ENCODE results near the gene RPL36.

RPL36 gene

DNA sequence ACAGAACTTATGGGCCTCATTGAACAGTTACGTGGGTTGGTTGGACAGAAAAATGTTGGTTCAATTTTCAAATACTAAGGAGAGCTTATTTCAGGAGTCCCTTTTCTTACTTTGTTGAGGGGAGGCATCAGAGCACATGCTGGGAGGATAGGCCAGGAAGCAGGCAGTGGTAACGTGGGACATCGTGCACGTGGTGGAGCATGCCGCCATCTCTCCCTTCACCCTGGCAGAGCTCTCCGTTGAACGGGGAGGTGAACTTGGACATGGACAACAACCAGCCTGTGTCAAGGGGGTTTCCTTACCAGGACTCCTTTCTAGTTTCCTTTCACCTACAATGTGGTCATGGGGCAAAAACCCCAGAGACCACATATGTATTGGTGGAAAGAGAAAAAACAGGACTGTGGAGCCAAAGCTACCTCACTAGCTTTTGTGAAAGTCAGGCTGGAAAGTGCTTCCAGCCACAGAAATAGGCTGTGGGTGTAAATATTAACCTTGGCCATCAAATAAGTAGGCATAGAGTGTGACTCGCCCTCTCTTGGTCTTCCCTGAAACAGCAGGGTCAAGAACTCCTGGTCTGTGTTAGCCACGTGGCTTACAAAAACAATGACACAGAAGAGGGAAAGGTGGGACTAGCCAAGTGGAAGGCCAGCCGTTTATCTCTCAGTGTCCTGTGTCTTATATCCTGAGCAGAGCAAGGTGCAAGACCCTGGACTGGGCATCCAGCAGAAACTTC lies 24.1 kb upstream of the RPL36 start:
- Mint-ChIP-seq H3K4me3 (no peak overlapping the region), H3K36me3 (ENCODE audit: low read depth) (peaks cover 52% of the 10 kb centered on the region), H3K4me1 (ENCODE audit: low read depth) (peaks cover 6% of the 10 kb centered on the region), H3K27ac (no peak overlapping the region), H3K9me3 (no peaks in the 10 kb centered on the region), H3K27me3 (ENCODE audit: low read depth) (no peaks in the 10 kb centered on the region)

DNA sequence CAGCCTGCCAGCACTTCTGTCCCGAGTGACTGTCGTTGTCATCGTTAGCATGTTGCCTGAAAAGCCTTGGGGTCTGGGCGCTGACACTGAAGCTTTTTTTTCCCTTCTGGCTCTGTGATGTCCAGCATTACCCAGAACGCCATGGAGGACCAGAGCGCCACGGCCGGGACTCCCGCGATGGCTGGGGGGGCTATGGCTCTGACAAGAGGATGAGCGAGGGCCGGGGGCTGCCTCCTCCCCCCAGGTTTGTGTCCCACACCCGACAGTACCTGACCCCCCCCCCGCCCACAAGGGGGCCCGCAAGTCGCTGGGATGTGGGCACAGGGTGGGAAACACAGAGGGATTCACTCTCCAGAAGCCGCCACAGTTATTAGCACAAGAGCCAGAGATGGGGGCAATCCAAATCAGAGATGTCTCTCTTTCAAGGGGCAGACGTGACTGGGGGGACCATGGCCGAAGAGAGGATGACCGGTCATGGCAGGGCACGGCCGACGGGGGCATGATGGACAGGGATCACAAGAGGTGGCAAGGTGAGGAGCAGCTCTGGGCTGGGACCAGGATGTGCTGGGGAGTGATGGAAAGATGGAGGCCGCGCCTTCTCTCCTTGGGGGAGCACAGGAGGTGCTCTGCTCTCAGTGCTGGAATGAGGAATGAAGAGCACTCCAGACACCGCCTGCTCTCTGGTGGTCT lies 23.0 kb upstream of the RPL36 start:
- H3K9me3 Mint-ChIP-seq: no peaks in the 10 kb centered on the region
- H3K4me1 Mint-ChIP-seq (ENCODE audit: low read depth): peaks cover 6% of the 10 kb centered on the region
- H3K4me3 Mint-ChIP-seq: no peak overlapping the region
- peaks cover 51% of the 10 kb centered on the region for H3K36me3 Mint-ChIP-seq (ENCODE audit: low read depth)
- H3K27me3 Mint-ChIP-seq (ENCODE audit: low read depth): no peaks in the 10 kb centered on the region
- no peak overlapping the region for H3K27ac Mint-ChIP-seq

GRCh38 chr19:5667751-5668271 lies 22.3 kb upstream of the RPL36 start:
- peaks cover 6% of the 10 kb centered on the region for H3K4me1 Mint-ChIP-seq (ENCODE audit: low read depth)
- no peaks in the 10 kb centered on the region for H3K27me3 Mint-ChIP-seq (ENCODE audit: low read depth)
- H3K27ac Mint-ChIP-seq: no peak overlapping the region
- peaks cover 52% of the 10 kb centered on the region for H3K36me3 Mint-ChIP-seq (ENCODE audit: low read depth)
- no peak overlapping the region for H3K4me3 Mint-ChIP-seq
- H3K9me3 Mint-ChIP-seq: no peaks in the 10 kb centered on the region

- Mint-ChIP-seq H3K36me3 (ENCODE audit: low read depth) (peaks cover 55% of the 10 kb centered on the region), H3K27me3 (ENCODE audit: low read depth) (no peaks in the 10 kb centered on the region), H3K4me3 (no peak overlapping the region), H3K27ac (no peak overlapping the region), H3K4me1 (ENCODE audit: low read depth) (peaks cover 6% of the 10 kb centered on the region), H3K9me3 (no peaks in the 10 kb centered on the region)
Observed at GRCh38 chr19:5669212-5669611, 20.9 kb upstream of the RPL36 start.

DNA sequence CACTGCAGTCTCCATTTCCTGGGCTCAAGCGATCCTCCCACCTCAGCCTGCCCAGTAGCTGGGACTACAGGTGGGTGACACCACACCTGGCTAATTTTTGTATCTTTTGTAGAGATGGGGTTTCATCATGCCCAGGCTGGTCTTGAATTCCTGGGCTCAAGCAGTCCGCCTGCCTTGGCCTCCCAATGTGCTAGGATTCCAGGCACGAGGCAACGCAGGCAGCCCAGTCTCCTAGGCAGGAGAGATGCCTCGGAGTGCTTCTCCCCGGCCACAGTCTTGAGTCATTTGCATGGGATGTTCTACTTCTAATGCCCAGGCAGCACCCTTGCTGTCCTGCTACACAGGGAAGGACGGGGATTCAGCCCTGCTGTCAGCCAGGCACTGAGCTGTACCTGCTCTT lies 18.5 kb upstream of the RPL36 start:
- H3K36me3 Mint-ChIP-seq (ENCODE audit: low read depth): peaks cover 34% of the 10 kb centered on the region
- H3K27ac Mint-ChIP-seq: no peak overlapping the region
- H3K4me3 Mint-ChIP-seq: no peak overlapping the region
- H3K27me3 Mint-ChIP-seq (ENCODE audit: low read depth): no peaks in the 10 kb centered on the region
- H3K9me3 Mint-ChIP-seq: no peaks in the 10 kb centered on the region
- peaks cover 1% of the 10 kb centered on the region for H3K4me1 Mint-ChIP-seq (ENCODE audit: low read depth)

GRCh38 chr19:5672708-5673459 lies 17.2 kb upstream of the RPL36 start:
- H3K27ac Mint-ChIP-seq: no peak overlapping the region

GRCh38 chr19:5673752-5674151 lies 16.3 kb upstream of the RPL36 start:
- H3K4me3 Mint-ChIP-seq: no peak overlapping the region
- H3K27me3 Mint-ChIP-seq (ENCODE audit: low read depth): no peaks in the 10 kb centered on the region
- H3K36me3 Mint-ChIP-seq (ENCODE audit: low read depth): peaks cover 23% of the 10 kb centered on the region
- H3K9me3 Mint-ChIP-seq: no peaks in the 10 kb centered on the region
- H3K27ac Mint-ChIP-seq: no peak overlapping the region
- peaks cover 1% of the 10 kb centered on the region for H3K4me1 Mint-ChIP-seq (ENCODE audit: low read depth)

More at GRCh38 chr19:5672708-5673459, 17.2 kb upstream of the RPL36 start:
- Mint-ChIP-seq H3K4me1 (ENCODE audit: low read depth) (peaks cover 1% of the 10 kb centered on the region), H3K27me3 (ENCODE audit: low read depth) (no peaks in the 10 kb centered on the region), H3K36me3 (ENCODE audit: low read depth) (peaks cover 24% of the 10 kb centered on the region), H3K9me3 (no peaks in the 10 kb centered on the region), H3K4me3 (no peak overlapping the region)

- Mint-ChIP-seq H3K36me3 (ENCODE audit: low read depth) (peaks cover 17% of the 10 kb centered on the region), H3K4me1 (ENCODE audit: low read depth) (peaks cover 6% of the 10 kb centered on the region), H3K9me3 (no peaks in the 10 kb centered on the region), H3K27me3 (ENCODE audit: low read depth) (no peaks in the 10 kb centered on the region), H3K4me3 (no peak overlapping the region), H3K27ac (no peak overlapping the region)
Observed at GRCh38 chr19:5674714-5675113, 15.4 kb upstream of the RPL36 start.

DNA sequence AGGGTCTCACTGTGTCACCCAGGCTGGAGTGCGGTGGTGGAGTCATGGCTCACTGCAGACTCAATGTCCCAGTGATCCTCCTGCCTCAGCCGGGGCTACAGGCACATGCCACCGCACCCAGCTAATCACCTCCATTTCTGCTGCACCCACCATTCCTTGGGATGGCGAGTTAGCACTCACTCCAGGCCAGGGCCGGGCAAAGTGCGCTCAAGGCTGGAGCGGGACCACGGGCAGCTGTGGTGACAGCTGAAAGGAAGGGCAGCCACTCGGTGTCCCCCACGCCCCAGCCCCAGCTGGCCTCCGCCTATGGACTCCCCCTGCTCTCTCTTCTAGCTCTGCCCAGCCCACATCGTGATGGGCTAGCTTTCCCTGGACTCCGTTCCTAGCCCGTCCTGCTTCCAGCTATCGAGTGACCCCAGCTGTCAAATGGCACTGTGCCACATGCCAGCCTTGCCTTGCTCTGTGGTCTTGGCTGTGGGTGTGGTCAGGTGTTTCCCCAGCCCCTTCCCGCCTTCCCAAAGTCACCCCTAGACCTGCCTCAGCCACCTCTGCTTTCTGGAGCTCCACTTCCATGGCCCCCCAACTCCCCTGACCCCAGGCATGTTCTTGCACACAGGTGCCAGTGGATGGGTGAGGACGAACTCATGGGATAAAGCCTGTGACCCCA lies 13.9 kb upstream of the RPL36 start:
- Mint-ChIP-seq H3K27ac (no peak overlapping the region), H3K4me3 (no peak overlapping the region), H3K9me3 (no peaks in the 10 kb centered on the region), H3K36me3 (ENCODE audit: low read depth) (peaks cover 13% of the 10 kb centered on the region), H3K4me1 (ENCODE audit: low read depth) (peaks cover 8% of the 10 kb centered on the region), H3K27me3 (ENCODE audit: low read depth) (no peaks in the 10 kb centered on the region)

DNA sequence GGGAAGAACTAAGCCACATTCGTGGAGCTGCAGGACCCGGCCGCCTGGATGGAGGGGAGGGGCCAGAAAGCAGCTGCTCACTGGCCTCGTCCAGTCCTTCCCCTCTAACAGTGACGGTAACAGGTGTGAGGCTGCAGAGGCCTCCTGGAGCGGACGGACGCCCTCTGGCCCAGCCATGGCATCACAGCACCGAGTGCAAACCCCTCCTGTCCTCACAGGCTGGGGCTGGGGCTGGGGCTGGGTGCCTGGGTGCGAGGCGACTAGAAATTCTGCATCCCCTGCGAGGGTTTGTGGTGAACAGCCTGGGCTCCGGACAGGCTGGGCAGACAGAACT lies 13.4 kb upstream of the RPL36 start:
- peaks cover 13% of the 10 kb centered on the region for H3K36me3 Mint-ChIP-seq (ENCODE audit: low read depth)
- peaks cover 4% of the 10 kb centered on the region for H3K27me3 Mint-ChIP-seq (ENCODE audit: low read depth)
- peaks cover 12% of the 10 kb centered on the region for H3K4me1 Mint-ChIP-seq (ENCODE audit: low read depth)
- H3K27ac Mint-ChIP-seq: no peak overlapping the region
- no peaks in the 10 kb centered on the region for H3K9me3 Mint-ChIP-seq
- H3K4me3 Mint-ChIP-seq: no peak overlapping the region

- Mint-ChIP-seq H3K27ac (no peak overlapping the region), H3K4me3 (no peak overlapping the region), H3K4me1 (ENCODE audit: low read depth) (peaks cover 16% of the 10 kb centered on the region), H3K27me3 (ENCODE audit: low read depth) (peaks cover 8% of the 10 kb centered on the region), H3K36me3 (ENCODE audit: low read depth) (peaks cover 11% of the 10 kb centered on the region), H3K9me3 (no peaks in the 10 kb centered on the region)
Observed at GRCh38 chr19:5677136-5677535, 13.0 kb upstream of the RPL36 start.

DNA sequence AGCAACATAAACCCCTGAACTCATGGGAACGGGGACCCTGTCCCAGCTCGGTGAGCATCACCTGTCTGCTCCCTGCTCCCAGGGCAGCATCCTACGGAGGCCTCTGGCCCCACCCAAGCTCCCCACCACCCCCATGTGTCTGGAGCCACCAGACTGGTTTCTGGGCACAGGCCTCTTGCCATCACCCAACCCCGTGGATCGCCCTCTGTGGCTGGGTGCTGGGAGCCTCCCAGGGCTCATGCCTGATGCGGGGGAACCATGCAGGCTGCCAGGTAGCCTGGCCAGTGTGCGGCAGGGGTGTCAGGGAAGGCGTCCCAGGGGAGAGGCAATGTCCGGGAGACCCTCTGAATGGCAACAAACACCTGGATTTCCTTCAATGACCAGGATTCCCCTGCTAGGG lies 12.5 kb upstream of the RPL36 start:
- Mint-ChIP-seq H3K36me3 (ENCODE audit: low read depth) (peaks cover 11% of the 10 kb centered on the region), H3K9me3 (no peaks in the 10 kb centered on the region), H3K4me1 (ENCODE audit: low read depth) (peaks cover 17% of the 10 kb centered on the region), H3K4me3 (no peak overlapping the region), H3K27me3 (ENCODE audit: low read depth) (peaks cover 11% of the 10 kb centered on the region), H3K27ac (no peak overlapping the region)

DNA sequence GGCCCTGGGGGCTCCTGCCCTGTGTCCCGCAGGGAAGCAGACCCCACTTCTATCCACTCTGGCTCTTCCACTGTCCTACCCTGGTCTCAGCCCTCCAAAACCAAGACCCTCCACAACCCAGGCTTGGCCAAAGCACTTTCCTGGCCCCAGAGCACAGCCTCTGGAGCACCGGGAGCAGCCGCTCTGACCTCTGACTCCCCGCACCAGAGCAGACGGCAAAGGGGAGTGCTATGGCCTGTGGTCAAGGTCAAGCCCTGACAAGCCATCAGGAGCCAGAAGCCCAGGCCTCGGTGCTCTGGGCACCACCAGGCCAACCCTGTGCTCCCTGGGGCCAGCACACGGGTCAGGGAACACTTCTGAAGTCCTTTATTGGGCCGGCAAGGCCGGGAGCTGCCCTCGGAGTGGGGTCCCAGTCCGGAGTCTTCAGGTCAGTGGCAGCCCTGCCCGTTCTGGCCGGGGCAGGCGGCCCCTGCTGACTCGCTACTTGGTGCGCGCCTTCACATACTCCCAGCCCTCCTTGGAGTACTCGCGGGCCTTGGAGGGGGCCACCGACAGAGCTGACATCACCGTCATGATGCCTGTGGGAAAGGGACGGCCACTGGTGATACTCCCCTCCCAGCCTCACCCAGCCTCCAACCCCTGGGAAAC lies 11.9 kb upstream of the RPL36 start:
- Mint-ChIP-seq H3K27ac (no peak overlapping the region), H3K36me3 (ENCODE audit: low read depth) (peaks cover 5% of the 10 kb centered on the region), H3K4me3 (no peak overlapping the region), H3K9me3 (no peaks in the 10 kb centered on the region), H3K4me1 (ENCODE audit: low read depth) (peaks cover 17% of the 10 kb centered on the region), H3K27me3 (ENCODE audit: low read depth) (peaks cover 11% of the 10 kb centered on the region)

Measured in T-helper 1 cell treated with Interleukin-12 subunit alpha and Interleukin-12 subunit beta and Interleukin-4 antibody, amounts not matched to agents 30 μg/mL and 1 μg/mL, for 36 hours (primary cell).